Measurements from ENCODE around the gene WWOX. TPM values are rescaled to one million over a fixed set of nuclear protein-coding genes. Genes with fewer than 3 reads are reported as not detected.

Gene WWOX
- total RNA-seq, 1 experiment from 2014 or later: 15.6 TPM

DNA sequence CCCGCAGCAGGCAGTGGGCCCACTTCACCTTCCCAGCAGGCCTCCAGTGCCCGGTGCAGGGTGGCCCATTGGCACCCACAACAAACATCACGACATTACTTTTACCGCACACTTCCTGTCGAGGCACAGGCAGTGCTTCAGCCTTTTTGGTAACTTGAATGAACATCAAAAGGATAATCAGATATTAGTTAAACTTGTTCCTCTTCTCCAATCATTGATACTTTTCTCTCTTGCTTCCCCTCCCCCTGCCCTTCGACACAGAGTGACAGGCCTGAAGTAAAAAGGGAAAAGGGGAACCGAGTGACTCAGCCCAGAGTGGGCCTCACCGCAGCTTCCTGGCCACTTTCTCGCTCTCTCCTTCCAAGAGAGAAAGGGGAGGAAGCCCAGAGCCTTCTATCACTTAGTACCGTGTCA is 994.1 kb downstream of the WWOX start:
- H3T11ph ChIP-seq (ENCODE audit: low read length): no peak overlapping the region
- H2AK5ac ChIP-seq (ENCODE audit: insufficient read length, low read length): no peak overlapping the region
- no peaks in the 10 kb centered on the region for H3K79me2 ChIP-seq (ENCODE audit: insufficient read depth, low read length)
- no peak overlapping the region for H2AFZ ChIP-seq (ENCODE audit: low read length)
- Mint-ChIP-seq H3K4me1 (peaks cover 31 to 34% of the 10 kb centered on the region in 2 experiments), H3K9me3 (no peaks in the 10 kb centered on the region), H3K4me3 (no peak overlapping the region), H3K36me3 (ENCODE audit: insufficient read depth in 1 of 3, low read depth in 3 of 3) (no peaks in the 10 kb centered on the region), H3K27ac (no peak overlapping the region), H3K27me3 (ENCODE audit: low read depth) (no peaks in the 10 kb centered on the region)
- H3K9ac ChIP-seq (ENCODE audit: extremely low read depth, insufficient read length, low read length): no peak overlapping the region
- no peak overlapping the region for H2BK5ac ChIP-seq (ENCODE audit: insufficient read length, low read length)
- no peak overlapping the region for H2BK15ac ChIP-seq (ENCODE audit: low read depth, low read length)
- no peak overlapping the region for H3K4me2 ChIP-seq (ENCODE audit: insufficient read depth, insufficient read length, low read length)
- WGBS (ENCODE audit: extremely low coverage, insufficient read length, low lambda C conversion rate): no CpG with 5 or more reads among the region's 10 CpGs
- no peak overlapping the region for H3K18ac ChIP-seq (ENCODE audit: insufficient read length, low read depth, low read length)
- H4K5ac ChIP-seq (ENCODE audit: insufficient read length, low read depth, low read length): no peak overlapping the region
- no peaks in the 10 kb centered on the region for H3K9me3 ChIP-seq (ENCODE audit: control insufficient read depth, low read depth, low read length)
- H4K8ac ChIP-seq (replicated peaks; ENCODE audit: insufficient read length, low read depth, low read length): no peak overlapping the region
- no peaks in the 10 kb centered on the region for H3K79me1 ChIP-seq (ENCODE audit: insufficient read depth, low read depth, low read length, poor library complexity, severe bottlenecking)
- TF ChIP-seq, protein P1, sequence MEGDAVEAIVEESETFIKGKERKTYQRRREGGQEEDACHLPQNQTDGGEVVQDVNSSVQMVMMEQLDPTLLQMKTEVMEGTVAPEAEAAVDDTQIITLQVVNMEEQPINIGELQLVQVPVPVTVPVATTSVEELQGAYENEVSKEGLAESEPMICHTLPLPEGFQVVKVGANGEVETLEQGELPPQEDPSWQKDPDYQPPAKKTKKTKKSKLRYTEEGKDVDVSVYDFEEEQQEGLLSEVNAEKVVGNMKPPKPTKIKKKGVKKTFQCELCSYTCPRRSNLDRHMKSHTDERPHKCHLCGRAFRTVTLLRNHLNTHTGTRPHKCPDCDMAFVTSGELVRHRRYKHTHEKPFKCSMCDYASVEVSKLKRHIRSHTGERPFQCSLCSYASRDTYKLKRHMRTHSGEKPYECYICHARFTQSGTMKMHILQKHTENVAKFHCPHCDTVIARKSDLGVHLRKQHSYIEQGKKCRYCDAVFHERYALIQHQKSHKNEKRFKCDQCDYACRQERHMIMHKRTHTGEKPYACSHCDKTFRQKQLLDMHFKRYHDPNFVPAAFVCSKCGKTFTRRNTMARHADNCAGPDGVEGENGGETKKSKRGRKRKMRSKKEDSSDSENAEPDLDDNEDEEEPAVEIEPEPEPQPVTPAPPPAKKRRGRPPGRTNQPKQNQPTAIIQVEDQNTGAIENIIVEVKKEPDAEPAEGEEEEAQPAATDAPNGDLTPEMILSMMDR (conservative IDR thresholded peaks at IDR 0.05): no peak
- H4K20me1 ChIP-seq (ENCODE audit: control insufficient read depth, insufficient read depth, insufficient read length): no peaks in the 10 kb centered on the region
- DNase-seq: no peak
- no peak overlapping the region for H3K27ac ChIP-seq (ENCODE audit: insufficient read length, low read depth, low read length)
- no peak overlapping the region for H2BK20ac ChIP-seq (ENCODE audit: low read depth, low read length, poor library complexity, severe bottlenecking)
- no peak overlapping the region for H3K4ac ChIP-seq (ENCODE audit: low read depth, low read length)
- no peak overlapping the region for H2BK120ac ChIP-seq (ENCODE audit: low read depth, low read length, poor library complexity, severe bottlenecking)
- no peak overlapping the region for H3K56ac ChIP-seq (ENCODE audit: insufficient read length, low read depth, low read length)
- H3K4me1 ChIP-seq (ENCODE audit: insufficient read depth, low read length): peaks cover 11% of the 10 kb centered on the region
- H3K23me2 ChIP-seq (ENCODE audit: insufficient read length, low read depth, low read length, poor library complexity, severe bottlenecking): no peaks in the 10 kb centered on the region
- H2BK12ac ChIP-seq (ENCODE audit: insufficient read length, low read depth, low read length): no peak overlapping the region
- no peak overlapping the region for H3K23ac ChIP-seq (ENCODE audit: insufficient read length, low read depth, low read length)
- no peak overlapping the region for H4K91ac ChIP-seq (ENCODE audit: insufficient read length, low read depth, low read length)
- H3K14ac ChIP-seq (ENCODE audit: insufficient read depth, low read length): no peak overlapping the region
- no peaks in the 10 kb centered on the region for H3K27me3 ChIP-seq (ENCODE audit: insufficient read depth, low read length)
